Lower lobe of right lung (tissue), 2 donors: Measurements from ENCODE around the gene DAAM1. TPM values are rescaled to one million over a fixed set of nuclear protein-coding genes. Genes with fewer than 3 reads are reported as not detected.

Experiments used
- ATAC-seq, 2 donors: fragments of 200-7000 bp; cut with Tn5 transposase; one replicate each; pipeline ENCODE4 v1.9.1; 2020 to 2022; ENCODE audit warnings: mild to moderate bottlenecking in 2 of 2, moderate library complexity in 2 of 2
- DNase-seq: peaks from one replicate; pipeline ENCODE4 v3.0.0-alpha.2; 2020
- H3K27ac ChIP-seq: fragments of 200-600 bp; one replicate; pipeline ENCODE4 v1.8.0; 2022
- H3K27me3 ChIP-seq: fragments of 200-600 bp; one replicate; pipeline ENCODE4 v1.8.0; 2022; ENCODE audit warnings: low read depth
- H3K36me3 ChIP-seq: fragments of 200-600 bp; one replicate; pipeline ENCODE4 v1.8.0; 2022; ENCODE audit warnings: mild to moderate bottlenecking
- H3K4me1 ChIP-seq: fragments of 200-600 bp; one replicate; pipeline ENCODE4 v1.8.0; 2022
- H3K4me3 ChIP-seq: fragments of 200-600 bp; one replicate; pipeline ENCODE4 v1.8.0; 2022; ENCODE audit warnings: mild to moderate bottlenecking
- H3K9me3 ChIP-seq: fragments of 200-600 bp; one replicate; pipeline ENCODE4 v1.8.0; 2022
- CTCF ChIP-seq: fragments of 200-600 bp; IDR thresholded peaks from one replicate; pipeline ENCODE4 v1.8.0; 2022; ENCODE audit warnings: antibody characterized with exemption, mild to moderate bottlenecking
- intact Hi-C: fragments of 100-400 bp; cut with DNase I; formaldehyde crosslinking; loops from one replicate; pipeline ENCODE4 v1.11.0; 2022
- total RNA-seq: library from RNA; stranded (reverse); fragmentation: NEBNext Ultra II Directional; extraction: Animal tissue kit (Norgen Biotek cat#: 25700); gene quantifications from one replicate; pipeline ENCODE4 v1.2.1, GENCODE V29; 2021
- donor health status: DM: no; HTN: yes; CAD: no; lungs with severe emphysema.

The DAAM1 gene
- total RNA-seq, 1 donor from 2014 or later = 46.7 TPM

- ATAC-seq = no peak
- Histone ChIP-seq H3K27ac (peak overlapping the region; percentile 33), H3K27me3 (no peaks in the 10 kb centered on the region), H3K4me1 (peaks cover 31% of the 10 kb centered on the region), H3K4me3 (no peak overlapping the region), H3K9me3 (no peaks in the 10 kb centered on the region), H3K36me3 (peaks cover 22% of the 10 kb centered on the region)
- no peak for TF ChIP-seq CTCF
- intact Hi-C loops = no loop called here
- no peak for DNase-seq
Measured at GRCh38 chr14:59321626-59321949, 133.1 kb downstream of the DAAM1 start.

GRCh38 chr14:59325906-59326305 lies 137.4 kb downstream of the DAAM1 start:
- ATAC-seq (no peak), DNase-seq (no peak)
- no peaks in the 10 kb centered on the region for H3K27me3 ChIP-seq
- no peak overlapping the region for H3K27ac ChIP-seq
- intact Hi-C loops = no loop called here
- H3K9me3 ChIP-seq = no peaks in the 10 kb centered on the region
- no peak for TF ChIP-seq CTCF
- no peak overlapping the region for H3K4me3 ChIP-seq
- peaks cover 45% of the 10 kb centered on the region for H3K36me3 ChIP-seq
- peaks cover 9% of the 10 kb centered on the region for H3K4me1 ChIP-seq

- H3K9me3 ChIP-seq = no peaks in the 10 kb centered on the region
- no peak overlapping the region for H3K27ac ChIP-seq
- no peak for TF ChIP-seq CTCF
- DNase-seq (no peak), ATAC-seq (no peak)
- peaks cover 18% of the 10 kb centered on the region for H3K4me1 ChIP-seq
- no peak overlapping the region for H3K4me3 ChIP-seq
- no peaks in the 10 kb centered on the region for H3K27me3 ChIP-seq
- peaks cover 57% of the 10 kb centered on the region for H3K36me3 ChIP-seq
- intact Hi-C loops = no loop called here
Measured at GRCh38 chr14:59328454-59328853, 140.0 kb downstream of the DAAM1 start.

GRCh38 chr14:59330455-59330854 lies 142.0 kb downstream of the DAAM1 start:
- peak; percentile 47 for DNase-seq
- H3K9me3 ChIP-seq = no peaks in the 10 kb centered on the region
- H3K27me3 ChIP-seq = no peaks in the 10 kb centered on the region
- no peak for TF ChIP-seq CTCF
- peak in 1 of 2 donors; percentile 10 for ATAC-seq
- H3K4me1 ChIP-seq = peaks cover 38% of the 10 kb centered on the region
- H3K27ac ChIP-seq = peak overlapping the region; percentile 50
- H3K4me3 ChIP-seq = no peak overlapping the region
- H3K36me3 ChIP-seq = peaks cover 46% of the 10 kb centered on the region
- intact Hi-C loops = no loop called here

GRCh38 chr14:59331217-59331616 lies 142.8 kb downstream of the DAAM1 start:
- TF ChIP-seq CTCF = no peak
- intact Hi-C loops = no loop called here
- peak overlapping the region; percentile 50 for H3K27ac ChIP-seq
- H3K9me3 ChIP-seq = no peaks in the 10 kb centered on the region
- ATAC-seq (no peak), DNase-seq (no peak)
- H3K36me3 ChIP-seq = peaks cover 39% of the 10 kb centered on the region
- H3K27me3 ChIP-seq = no peaks in the 10 kb centered on the region
- H3K4me1 ChIP-seq = peaks cover 44% of the 10 kb centered on the region
- H3K4me3 ChIP-seq = no peak overlapping the region

- Histone ChIP-seq H3K4me3 (no peak overlapping the region), H3K27me3 (no peaks in the 10 kb centered on the region), H3K27ac (peak overlapping the region; percentile 80), H3K36me3 (peaks cover 28% of the 10 kb centered on the region), H3K4me1 (peaks cover 59% of the 10 kb centered on the region), H3K9me3 (no peaks in the 10 kb centered on the region)
- intact Hi-C loops = no loop called here
- no peak for TF ChIP-seq CTCF
- DNase-seq (no peak), ATAC-seq (peak in 1 of 2 donors; percentile 55)
Measured at GRCh38 chr14:59332727-59333126, 144.3 kb downstream of the DAAM1 start.
